Liver (tissue), 9 donors: ENCODE measurements around the gene TBCCD1. TPM values are rescaled to one million over a fixed set of nuclear protein-coding genes. Genes with fewer than 3 reads are reported as not detected.

ENCODE experiments used
- DNase-seq: peaks from one replicate; pipeline ENCODE4 v3.0.0-alpha.2; 2017; ENCODE audit warnings: low spot score
- H3K27ac ChIP-seq, 2 donors: one replicate each; pipeline ENCODE4 v1.7.0; 2013; ENCODE audit warnings: inconsistent platforms in 2 of 2, low read length in 2 of 2, control low read depth in 1 of 2, low read depth in 1 of 2, mild to moderate bottlenecking in 1 of 2
- H3K27me3 ChIP-seq, 4 donors: one replicate each; pipeline versions ENCODE4 v1.6.1 to v1.7.0; 2013; ENCODE audit warnings: low read length in 3 of 4, inconsistent platforms in 1 of 4, mild to moderate bottlenecking in 1 of 4, moderate library complexity in 1 of 4; ENCODE audit not compliant: control insufficient read depth in 4 of 4, insufficient read depth in 4 of 4
- H3K36me3 ChIP-seq, 4 donors: one replicate each; pipeline versions ENCODE4 v1.6.1 to v1.7.0; 2013; ENCODE audit warnings: low read length in 3 of 4, mild to moderate bottlenecking in 3 of 4, low read depth in 1 of 4, moderate library complexity in 1 of 4; ENCODE audit not compliant: control insufficient read depth in 4 of 4, insufficient read depth in 3 of 4
- H3K4me1 ChIP-seq, 4 donors: one replicate each; pipeline versions ENCODE4 v1.6.1 to v1.7.0; 2013; ENCODE audit warnings: low read length in 3 of 4, mild to moderate bottlenecking in 3 of 4, moderate library complexity in 1 of 4; ENCODE audit not compliant: control insufficient read depth in 4 of 4, insufficient read depth in 4 of 4
- H3K4me3 ChIP-seq, 3 donors: one replicate each; pipeline versions ENCODE4 v1.6.1 to v1.7.0; 2013; ENCODE audit warnings: low read length in 3 of 3, control low read depth in 1 of 3, low read depth in 1 of 3, mild to moderate bottlenecking in 1 of 3
- H3K9ac ChIP-seq, 2 donors: one replicate each; pipeline ENCODE4 v1.7.0; 2013; ENCODE audit warnings: low read length in 2 of 2, mild to moderate bottlenecking in 2 of 2, moderate library complexity in 2 of 2, control low read depth in 1 of 2, low read depth in 1 of 2
- H3K9me3 ChIP-seq, 4 donors: one replicate each; pipeline versions ENCODE4 v1.6.1 to v1.7.0; 2013; ENCODE audit warnings: low read length in 3 of 4; ENCODE audit not compliant: control insufficient read depth in 4 of 4
- EGR1 ChIP-seq, 2 donors: IDR thresholded peaks; 2 replicates each; pipeline ENCODE4 v1.6.1; 2016 to 2018; ENCODE audit warnings: antibody characterized with exemption in 2 of 2, low read depth in 2 of 2
- FOXA1 ChIP-seq: IDR thresholded peaks from 2 replicates; pipeline ENCODE4 v1.6.1; 2016; ENCODE audit warnings: antibody characterized with exemption
- FOXA2 ChIP-seq: IDR thresholded peaks from 2 replicates; pipeline ENCODE4 v1.6.1; 2016; ENCODE audit warnings: antibody characterized with exemption
- GABPA ChIP-seq, 2 donors: IDR thresholded peaks in 1 of 2; conservative IDR thresholded peaks in 1 of 2; 2 replicates each; pipeline ENCODE4 v1.6.1; 2016; ENCODE audit warnings: antibody characterized with exemption in 2 of 2, mild to moderate bottlenecking in 1 of 2, moderate library complexity in 1 of 2
- HNF4A ChIP-seq, 2 donors: conservative IDR thresholded peaks; 2 replicates each; pipeline ENCODE4 v1.6.1; 2016; ENCODE audit warnings: antibody characterized with exemption in 2 of 2, mild to moderate bottlenecking in 2 of 2
- MAX ChIP-seq: IDR thresholded peaks from 2 replicates; pipeline ENCODE4 v1.6.1; 2016; ENCODE audit warnings: antibody characterized with exemption
- NR2F2 ChIP-seq: IDR thresholded peaks from 2 replicates; pipeline ENCODE4 v1.6.1; 2016; ENCODE audit warnings: antibody characterized with exemption
- RAD21 ChIP-seq, 2 donors: IDR thresholded peaks; 2 replicates each; pipeline ENCODE4 v1.6.1; 2016; ENCODE audit warnings: antibody characterized with exemption in 2 of 2, mild to moderate bottlenecking in 2 of 2
- RXRA ChIP-seq, 2 donors: IDR thresholded peaks; 2 replicates each; pipeline ENCODE4 v1.6.1; 2017 to 2018; ENCODE audit warnings: antibody characterized with exemption in 2 of 2, mild to moderate bottlenecking in 1 of 2
- SP1 ChIP-seq: IDR thresholded peaks from 2 replicates; pipeline ENCODE4 v1.6.1; 2018; ENCODE audit warnings: antibody characterized with exemption, mild to moderate bottlenecking
- ZBTB33 ChIP-seq: IDR thresholded peaks from 2 replicates; pipeline ENCODE4 v1.6.1; 2016; ENCODE audit warnings: antibody characterized with exemption
- WGBS: extraction: QIAGEN DNeasy Blood & Tissue Kit; methylation state at CpG from one replicate; pipeline ENCODE4 v1.1.7; 2013; 5-methylcytosine and 5-hydroxymethylcytosine counted together
- polyA plus RNA-seq, 2 donors: library from polyadenylated mRNA; stranded (reverse) in 1 of 2; unstranded in 1 of 2; fragments of 200-250 nt in 1 of 2; fragments of >200 nt in 1 of 2; fragmentation: Nextera tagmentation in 1 of 2; extraction: Ambion mirVana in 1 of 2; gene quantifications; one replicate each; pipeline versions ENCODE4 v1.2.1 to v1.2.3, GENCODE V29; 2013 to 2015
- total RNA-seq, 2 donors: library from RNA; depleted of rRNA; stranded (reverse); fragments of >200 nt; gene quantifications; one replicate each; pipeline ENCODE4 v1.2.3, GENCODE V29; 2014
- TF ChIP-seq, protein P1 (sequence below): IDR thresholded peaks from 2 replicates; pipeline ENCODE4 v1.6.1; 2016; ENCODE audit warnings: antibody characterized with exemption
- TF ChIP-seq, protein P2 (sequence below): IDR thresholded peaks from 2 replicates; pipeline ENCODE4 v1.6.1; 2016; ENCODE audit warnings: antibody characterized with exemption, mild to moderate bottlenecking
- donor health status: healthy.
- donor health status: healthy.
- donor health status: healthy.
- donor health status: healthy.
- donor health status: healthy.

Gene TBCCD1
- total and polyA plus RNA-seq, 4 donors, result 4.9 to 16.2 (median 10.6) TPM

- Histone ChIP-seq H3K36me3 (peaks cover 0 to 25% (median 11%) of the 10 kb centered on the region in 4 donors), H3K9me3 (no peaks in the 10 kb centered on the region), H3K27ac (no peak overlapping the region), H3K27me3 (no peaks in the 10 kb centered on the region), H3K4me3 (no peak overlapping the region), H3K4me1 (no peaks in the 10 kb centered on the region), H3K9ac (no peak overlapping the region)
- WGBS, result 98% methylated on average over 3 of the region's 3 CpGs
- no peak for TF ChIP-seq RAD21 (IDR thresholded peaks at IDR 0.05)
- TF ChIP-seq, protein P1, sequence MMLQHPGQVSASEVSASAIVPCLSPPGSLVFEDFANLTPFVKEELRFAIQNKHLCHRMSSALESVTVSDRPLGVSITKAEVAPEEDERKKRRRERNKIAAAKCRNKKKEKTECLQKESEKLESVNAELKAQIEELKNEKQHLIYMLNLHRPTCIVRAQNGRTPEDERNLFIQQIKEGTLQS, result no peak
- no peak for TF ChIP-seq MAX
- TF ChIP-seq NR2F2, result no peak
- no peak for TF ChIP-seq GABPA (IDR thresholded peaks at IDR 0.05 in 1 of 2, conservative IDR thresholded peaks at IDR 0.05 in 1 of 2)
- no peak for TF ChIP-seq HNF4A (conservative IDR thresholded peaks at IDR 0.05)
- TF ChIP-seq RXRA (IDR thresholded peaks at IDR 0.05), result no peak
- TF ChIP-seq, protein P2, sequence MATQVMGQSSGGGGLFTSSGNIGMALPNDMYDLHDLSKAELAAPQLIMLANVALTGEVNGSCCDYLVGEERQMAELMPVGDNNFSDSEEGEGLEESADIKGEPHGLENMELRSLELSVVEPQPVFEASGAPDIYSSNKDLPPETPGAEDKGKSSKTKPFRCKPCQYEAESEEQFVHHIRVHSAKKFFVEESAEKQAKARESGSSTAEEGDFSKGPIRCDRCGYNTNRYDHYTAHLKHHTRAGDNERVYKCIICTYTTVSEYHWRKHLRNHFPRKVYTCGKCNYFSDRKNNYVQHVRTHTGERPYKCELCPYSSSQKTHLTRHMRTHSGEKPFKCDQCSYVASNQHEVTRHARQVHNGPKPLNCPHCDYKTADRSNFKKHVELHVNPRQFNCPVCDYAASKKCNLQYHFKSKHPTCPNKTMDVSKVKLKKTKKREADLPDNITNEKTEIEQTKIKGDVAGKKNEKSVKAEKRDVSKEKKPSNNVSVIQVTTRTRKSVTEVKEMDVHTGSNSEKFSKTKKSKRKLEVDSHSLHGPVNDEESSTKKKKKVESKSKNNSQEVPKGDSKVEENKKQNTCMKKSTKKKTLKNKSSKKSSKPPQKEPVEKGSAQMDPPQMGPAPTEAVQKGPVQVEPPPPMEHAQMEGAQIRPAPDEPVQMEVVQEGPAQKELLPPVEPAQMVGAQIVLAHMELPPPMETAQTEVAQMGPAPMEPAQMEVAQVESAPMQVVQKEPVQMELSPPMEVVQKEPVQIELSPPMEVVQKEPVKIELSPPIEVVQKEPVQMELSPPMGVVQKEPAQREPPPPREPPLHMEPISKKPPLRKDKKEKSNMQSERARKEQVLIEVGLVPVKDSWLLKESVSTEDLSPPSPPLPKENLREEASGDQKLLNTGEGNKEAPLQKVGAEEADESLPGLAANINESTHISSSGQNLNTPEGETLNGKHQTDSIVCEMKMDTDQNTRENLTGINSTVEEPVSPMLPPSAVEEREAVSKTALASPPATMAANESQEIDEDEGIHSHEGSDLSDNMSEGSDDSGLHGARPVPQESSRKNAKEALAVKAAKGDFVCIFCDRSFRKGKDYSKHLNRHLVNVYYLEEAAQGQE, result no peak
- no peak for TF ChIP-seq ZBTB33
- no peak for TF ChIP-seq EGR1 (IDR thresholded peaks at IDR 0.05; ENCODE audit: low read depth in 2 of 2)
- DNase-seq, result no peak
Measured at GRCh38 chr3:186549497-186549896, 17.6 kb downstream of the TBCCD1 start.

GRCh38 chr3:186544281-186544680 lies 22.9 kb downstream of the TBCCD1 start, which contains the start of gene CRYGS:
TSS of gene CRYGS (minus strand) at chr3:186544380. CDS start at chr3:186544326, 54 bp downstream.
- no peaks in the 10 kb centered on the region for H3K9me3 ChIP-seq
- H3K36me3 ChIP-seq, result peaks cover 0 to 8% (median 2%) of the 10 kb centered on the region in 4 donors
- peaks cover 0 to 5% (median 0%) of the 10 kb centered on the region in 4 donors for H3K4me1 ChIP-seq
- 87% methylated on average over 2 of the region's 2 CpGs for WGBS
- TF ChIP-seq GABPA (IDR thresholded peaks at IDR 0.05 in 1 of 2, conservative IDR thresholded peaks at IDR 0.05 in 1 of 2), result no peak
- TF ChIP-seq MAX, result no peak
- H3K4me3 ChIP-seq, result no peak within 1 kb of the TSS
- H3K27me3 ChIP-seq, result no peaks in the 10 kb centered on the region
- no peak for DNase-seq
- H3K27ac ChIP-seq, result no peak within 1 kb of the TSS
- H3K9ac ChIP-seq, result no peak within 1 kb of the TSS

DNA sequence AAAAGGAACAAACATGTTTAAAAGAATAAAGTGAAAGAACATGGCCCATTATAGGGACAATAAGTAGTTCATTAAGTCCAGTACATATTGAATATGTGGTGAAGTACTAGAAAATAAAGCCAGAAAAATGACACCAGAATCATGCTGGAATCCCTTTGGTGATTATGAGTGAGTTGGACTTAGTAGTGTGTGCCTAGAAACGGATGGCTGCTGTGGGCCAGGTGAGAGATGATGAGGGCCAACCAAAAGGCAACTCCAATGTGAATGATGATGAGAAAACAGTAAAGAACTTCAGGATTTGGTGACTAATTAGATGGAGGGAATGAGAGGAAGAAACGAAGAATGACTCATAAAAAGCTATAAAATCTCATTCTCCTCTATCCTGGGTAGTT lies 26.3 kb downstream of the TBCCD1 start:
- 43% methylated on average over 2 of the region's 2 CpGs for WGBS
- no peaks in the 10 kb centered on the region for H3K27me3 ChIP-seq
- no peak for TF ChIP-seq SP1
- no peak for TF ChIP-seq ZBTB33
- TF ChIP-seq HNF4A (conservative IDR thresholded peaks at IDR 0.05), result no peak
- no peak for TF ChIP-seq RXRA (IDR thresholded peaks at IDR 0.05)
- TF ChIP-seq, protein P2, result no peak
- TF ChIP-seq FOXA1, result no peak
- no peak for TF ChIP-seq FOXA2
- no peak for TF ChIP-seq EGR1 (IDR thresholded peaks at IDR 0.05; ENCODE audit: low read depth in 2 of 2)
- H3K36me3 ChIP-seq, result peaks cover 0 to 7% (median 2%) of the 10 kb centered on the region in 4 donors
- H3K27ac ChIP-seq, result no peak overlapping the region
- no peak for DNase-seq
- no peak overlapping the region for H3K9ac ChIP-seq
- H3K4me3 ChIP-seq, result no peak overlapping the region
- H3K4me1 ChIP-seq, result peaks cover 0 to 11% (median 0%) of the 10 kb centered on the region in 4 donors
- H3K9me3 ChIP-seq, result no peaks in the 10 kb centered on the region
